Prostate gland (tissue), 2 donors: ENCODE data around the gene C3orf80.
"Not testable (repeated sequence)": the region's sequence is repeated elsewhere in the genome, so short reads cannot be mapped to it uniquely, and the experiment has no call there.

Experiments used
- CTCF ChIP-seq, 4 experiments: fragments of 200-600 bp in 2 of 4; fragments of 450-650 bp in 2 of 4; sonication (generic) in 2 of 4; IDR thresholded peaks; 1 replicate in 3 of 4; 2 replicates in 1 of 4; pipeline ENCODE4 v1.5.1; 2016 to 2019; ENCODE audit warnings: antibody characterized with exemption in 4 of 4, mild to moderate bottlenecking in 2 of 4, moderate library complexity in 2 of 4
- POLR2AphosphoS5 ChIP-seq: sonication (generic); formaldehyde crosslinking; IDR thresholded peaks from one replicate; pipeline ENCODE4 v1.6.1; 2017; ENCODE audit warnings: antibody characterized with exemption

- TF ChIP-seq CTCF (IDR thresholded peaks at IDR 0.05); POLR2AphosphoS5: not testable (repeated sequence)
Observed at GRCh38 chr3:160178661-160179060, 46.6 kb upstream of the C3orf80 start.
